SK-N-SH (cell line): Measurements from ENCODE around the gene CD24.

Experiments used
- FOXM1 ChIP-seq: IDR thresholded peaks from 2 replicates; pipeline ENCODE4 v1.4.0; 2012; ENCODE audit warnings: low read depth, mild to moderate bottlenecking
- MAX ChIP-seq: IDR thresholded peaks from 2 replicates; pipeline ENCODE4 v1.4.0; 2012; ENCODE audit warnings: low read depth
- RFX5 ChIP-seq: IDR thresholded peaks from 2 replicates; pipeline ENCODE4 v1.6.1; 2012; ENCODE audit warnings: mild to moderate bottlenecking, improper control_type of control experiment, low read length
- SMC3 ChIP-seq: IDR thresholded peaks from 2 replicates; pipeline ENCODE4 v1.6.1; 2012; ENCODE audit warnings: low read depth, low read length, improper control_type of control experiment
- USF2 ChIP-seq: fragments of 150-350 bp; IDR thresholded peaks from 2 replicates; pipeline ENCODE4 v1.6.1; 2017; ENCODE audit warnings: antibody characterized with exemption, low read length, low read depth, borderline replicate concordance
- ZBTB33 ChIP-seq: IDR thresholded peaks from 2 replicates; pipeline ENCODE4 v1.4.0; 2012; ENCODE audit warnings: low read depth, borderline replicate concordance
- TF ChIP-seq, protein P1 (sequence below): fragments of 200-600 bp; sonication (generic); IDR thresholded peaks from 2 replicates; pipeline ENCODE4 v1.6.1; 2017; ENCODE audit warnings: antibody characterized with exemption, mild to moderate bottlenecking, moderate library complexity

GRCh38 chr6:107019047-107019446, 44.5 kb upstream of the CD24 start:
- TF ChIP-seq SMC3, result no peak
- TF ChIP-seq FOXM1, result no peak
- TF ChIP-seq, protein P1, sequence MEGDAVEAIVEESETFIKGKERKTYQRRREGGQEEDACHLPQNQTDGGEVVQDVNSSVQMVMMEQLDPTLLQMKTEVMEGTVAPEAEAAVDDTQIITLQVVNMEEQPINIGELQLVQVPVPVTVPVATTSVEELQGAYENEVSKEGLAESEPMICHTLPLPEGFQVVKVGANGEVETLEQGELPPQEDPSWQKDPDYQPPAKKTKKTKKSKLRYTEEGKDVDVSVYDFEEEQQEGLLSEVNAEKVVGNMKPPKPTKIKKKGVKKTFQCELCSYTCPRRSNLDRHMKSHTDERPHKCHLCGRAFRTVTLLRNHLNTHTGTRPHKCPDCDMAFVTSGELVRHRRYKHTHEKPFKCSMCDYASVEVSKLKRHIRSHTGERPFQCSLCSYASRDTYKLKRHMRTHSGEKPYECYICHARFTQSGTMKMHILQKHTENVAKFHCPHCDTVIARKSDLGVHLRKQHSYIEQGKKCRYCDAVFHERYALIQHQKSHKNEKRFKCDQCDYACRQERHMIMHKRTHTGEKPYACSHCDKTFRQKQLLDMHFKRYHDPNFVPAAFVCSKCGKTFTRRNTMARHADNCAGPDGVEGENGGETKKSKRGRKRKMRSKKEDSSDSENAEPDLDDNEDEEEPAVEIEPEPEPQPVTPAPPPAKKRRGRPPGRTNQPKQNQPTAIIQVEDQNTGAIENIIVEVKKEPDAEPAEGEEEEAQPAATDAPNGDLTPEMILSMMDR, result no peak
- TF ChIP-seq USF2, result no peak
- no peak for TF ChIP-seq RFX5
- no peak for TF ChIP-seq MAX
- no peak for TF ChIP-seq ZBTB33
